ENCODE measurements around the gene BCAS4.

BCAS4 gene

GRCh38 chr20:50838322-50838625, 43.4 kb downstream of the BCAS4 start:
- TF ChIP-seq CTCF (IDR thresholded peaks at IDR 0.05): no peak

- TF ChIP-seq CTCF (IDR thresholded peaks at IDR 0.05): no peak
Observed at GRCh38 chr20:50838707-50839385, 44.0 kb downstream of the BCAS4 start.

- TF ChIP-seq CTCF (IDR thresholded peaks at IDR 0.05): no peak
Observed at GRCh38 chr20:50842821-50843220, 48.0 kb downstream of the BCAS4 start.

GRCh38 chr20:50843331-50844276, 48.7 kb downstream of the BCAS4 start:
- no peak for TF ChIP-seq CTCF (IDR thresholded peaks at IDR 0.05)

GRCh38 chr20:50844430-50845100, 49.7 kb downstream of the BCAS4 start:
- no peak for TF ChIP-seq CTCF (IDR thresholded peaks at IDR 0.05)

- TF ChIP-seq CTCF (IDR thresholded peaks at IDR 0.05): no peak
Observed at GRCh38 chr20:50845566-50846215, 50.8 kb downstream of the BCAS4 start.

- no peak for TF ChIP-seq CTCF (IDR thresholded peaks at IDR 0.05)
Observed at GRCh38 chr20:50848341-50848808, 53.5 kb downstream of the BCAS4 start.

Data from LNCAP (cell line).